Hepatocyte (in vitro differentiated cells): Measurements from ENCODE around the gene SMC6. TPM values are rescaled to one million over a fixed set of nuclear protein-coding genes. Genes with fewer than 3 reads are reported as not detected.

Experiments
- DNase-seq: peaks from one replicate; pipeline ENCODE4 v3.0.0-alpha.2; 2016; ENCODE audit warnings: low spot score
- H2AFZ ChIP-seq: fragments of 200-600 bp; sonication (generic); 2 replicates; pipeline ENCODE4 v1.6.0; 2016; ENCODE audit warnings: antibody characterized with exemption, mild to moderate bottlenecking
- H3K27ac ChIP-seq: fragments of 200-600 bp; sonication (generic); 2 replicates; pipeline ENCODE4 v1.5.1; 2016; ENCODE audit warnings: mild to moderate bottlenecking
- H3K27me3 ChIP-seq: fragments of 200-600 bp; sonication (generic); 2 replicates; pipeline ENCODE4 v1.6.1; 2016
- H3K36me3 ChIP-seq: fragments of 200-600 bp; sonication (generic); replicated peaks from 2 replicates; pipeline ENCODE4 v1.5.1; 2016; ENCODE audit warnings: low read depth; ENCODE audit not compliant: insufficient read depth
- H3K4me1 ChIP-seq: fragments of 200-600 bp; sonication (generic); 2 replicates; pipeline ENCODE4 v1.5.1; 2016; ENCODE audit warnings: mild to moderate bottlenecking, moderate library complexity; ENCODE audit not compliant: insufficient read depth
- H3K4me2 ChIP-seq: fragments of 200-600 bp; sonication (generic); 2 replicates; pipeline ENCODE4 v1.6.0; 2016
- H3K4me3 ChIP-seq: fragments of 200-600 bp; sonication (generic); 2 replicates; pipeline ENCODE4 v1.5.1; 2016; ENCODE audit warnings: mild to moderate bottlenecking
- H3K79me2 ChIP-seq: fragments of 200-600 bp; sonication (generic); 2 replicates; pipeline ENCODE4 v1.6.0; 2017; ENCODE audit warnings: mild to moderate bottlenecking
- H3K9me2 ChIP-seq: fragments of 200-600 bp; sonication (generic); replicated peaks from 2 replicates; pipeline ENCODE4 v1.6.0; 2017; ENCODE audit warnings: mild to moderate bottlenecking; ENCODE audit not compliant: insufficient read depth
- H3K9me3 ChIP-seq: fragments of 200-600 bp; sonication (generic); 2 replicates; pipeline ENCODE4 v1.5.1; 2016; ENCODE audit warnings: low read depth, mild to moderate bottlenecking
- H4K20me1 ChIP-seq: fragments of 200-600 bp; sonication (generic); 2 replicates; pipeline ENCODE4 v1.6.0; 2016; ENCODE audit warnings: mild to moderate bottlenecking; ENCODE audit not compliant: insufficient read depth, poor library complexity, severe bottlenecking
- CTCF ChIP-seq: fragments of 200-600 bp; sonication (generic); IDR thresholded peaks from 2 replicates; pipeline ENCODE4 v1.5.1; 2016; ENCODE audit warnings: antibody characterized with exemption, mild to moderate bottlenecking; ENCODE audit not compliant: poor library complexity
- EZH2 ChIP-seq: fragments of 200-600 bp; sonication (generic); IDR thresholded peaks from 2 replicates; pipeline ENCODE4 v1.6.1; 2016; ENCODE audit warnings: antibody characterized with exemption, mild to moderate bottlenecking, borderline replicate concordance
- EZH2phosphoT487 ChIP-seq: fragments of 200-600 bp; sonication (generic); IDR thresholded peaks from one replicate; pipeline ENCODE4 v1.6.1; 2018; ENCODE audit warnings: antibody characterized with exemption, mild to moderate bottlenecking, low read depth, moderate library complexity; ENCODE audit not compliant: unreplicated experiment, severe bottlenecking
- WGBS: methylation state at CpG from one replicate; pipeline ENCODE4 v1.1.6; 2016; ENCODE audit warnings: low lambda C conversion rate; ENCODE audit errors: missing lambda C conversion rate; 5-methylcytosine and 5-hydroxymethylcytosine counted together
- polyA plus RNA-seq: library from polyadenylated mRNA; unstranded; fragments of >200 nt; fragmentation: Nextera tagmentation; extraction: Ambion mirVana; gene quantifications from 2 replicates; pipeline ENCODE4 v1.2.1, GENCODE V29; 2016
- total RNA-seq: library from RNA; depleted of rRNA; stranded (reverse); fragments of >200 nt; gene quantifications from 2 replicates; pipeline ENCODE4 v1.2.3, GENCODE V29; 2014

SMC6 gene
- total and polyA plus RNA-seq, 2 experiments from 2014 or later: 8.9 to 13.4 TPM

GRCh38 chr2:17615728-17616351, 137.8 kb downstream of the SMC6 start:
- WGBS: 94% methylated on average over 1 of the region's 1 CpG
- H4K20me1 ChIP-seq: no peaks in the 10 kb centered on the region
- H3K9me2 ChIP-seq: no peaks in the 10 kb centered on the region
- no peaks in the 10 kb centered on the region for H3K79me2 ChIP-seq
- no peaks in the 10 kb centered on the region for H3K36me3 ChIP-seq
- TF ChIP-seq EZH2phosphoT487: no peak
- no peak for TF ChIP-seq EZH2
- no peak for TF ChIP-seq CTCF
- H3K4me1 ChIP-seq: no peaks in the 10 kb centered on the region
- no peak overlapping the region for H3K4me3 ChIP-seq
- DNase-seq: no peak
- H2AFZ ChIP-seq: no peak overlapping the region
- no peak overlapping the region for H3K27ac ChIP-seq
- no peak overlapping the region for H3K4me2 ChIP-seq
- H3K9me3 ChIP-seq: no peaks in the 10 kb centered on the region
- H3K27me3 ChIP-seq: no peaks in the 10 kb centered on the region

DNA sequence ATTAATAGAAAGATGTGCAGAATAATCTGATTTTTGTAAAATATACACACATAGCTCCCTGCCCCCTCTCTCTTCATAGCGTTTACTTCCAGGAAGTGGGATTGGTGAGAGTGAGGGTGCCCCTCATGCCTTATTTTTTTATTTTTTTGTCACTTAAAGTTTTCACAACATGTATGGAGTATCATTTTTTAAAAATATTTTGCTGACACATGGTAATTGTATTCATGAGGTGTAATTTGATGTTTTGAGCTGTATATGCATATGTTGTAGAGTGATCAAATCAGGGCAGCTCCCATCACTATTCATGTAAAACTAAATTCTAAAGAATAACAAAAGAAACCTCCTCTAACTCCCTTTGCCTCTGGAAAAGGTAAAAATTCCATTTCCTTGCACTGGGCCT, 138.5 kb downstream of the SMC6 start:
- no peak for DNase-seq
- TF ChIP-seq EZH2phosphoT487 (no peak), CTCF (no peak), EZH2 (no peak)
- H3K36me3 ChIP-seq: no peaks in the 10 kb centered on the region
- no peaks in the 10 kb centered on the region for H3K27me3 ChIP-seq
- no peaks in the 10 kb centered on the region for H3K4me1 ChIP-seq
- H3K27ac ChIP-seq: no peak overlapping the region
- H3K4me3 ChIP-seq: no peak overlapping the region
- H3K9me3 ChIP-seq: no peaks in the 10 kb centered on the region
- H4K20me1 ChIP-seq: no peaks in the 10 kb centered on the region
- H3K79me2 ChIP-seq: no peaks in the 10 kb centered on the region
- H3K9me2 ChIP-seq: no peaks in the 10 kb centered on the region
- WGBS: 77% methylated on average over 1 of the region's 1 CpG
- H3K4me2 ChIP-seq: no peak overlapping the region
- no peak overlapping the region for H2AFZ ChIP-seq

DNA sequence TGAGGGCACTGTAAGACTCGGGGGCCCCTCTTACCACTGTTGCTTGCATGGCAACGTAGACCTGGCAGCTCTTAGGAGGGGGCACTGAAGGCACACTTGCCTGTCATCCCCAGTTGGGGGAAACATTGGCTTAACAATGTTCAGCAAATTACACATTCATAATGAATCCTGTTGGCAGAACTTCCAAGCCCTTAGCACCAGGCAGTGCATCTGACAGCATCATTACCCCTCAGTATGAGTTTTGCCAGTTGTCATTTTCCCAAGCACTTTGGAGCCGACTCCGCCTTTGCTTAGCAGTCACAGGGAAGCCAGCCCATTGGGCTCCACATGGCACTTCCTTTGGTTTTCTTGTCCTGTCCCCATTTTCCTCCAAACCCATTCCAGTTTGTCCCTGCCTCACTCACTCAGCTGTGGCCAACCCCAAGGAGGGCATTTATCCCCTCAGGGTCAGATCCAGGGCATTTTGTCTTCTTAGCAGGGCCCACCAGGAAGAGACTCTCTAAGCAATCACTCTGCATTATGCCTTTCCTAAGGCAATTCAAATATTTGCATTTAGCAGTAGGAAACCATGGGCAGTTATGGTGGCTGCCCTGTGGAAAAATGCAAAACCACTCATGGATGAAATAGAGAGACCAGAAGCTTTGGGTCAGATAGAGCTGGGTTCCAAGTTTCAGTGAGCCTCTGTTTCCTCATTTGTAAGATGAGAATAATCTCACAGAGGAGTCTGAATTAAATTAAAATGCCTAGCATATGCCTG, 139.3 kb downstream of the SMC6 start:
- Histone ChIP-seq H3K4me3 (no peak overlapping the region), H3K4me2 (no peak overlapping the region), H3K36me3 (no peaks in the 10 kb centered on the region), H3K27ac (no peak overlapping the region), H3K79me2 (no peaks in the 10 kb centered on the region), H3K27me3 (no peaks in the 10 kb centered on the region), H2AFZ (no peak overlapping the region), H3K4me1 (no peaks in the 10 kb centered on the region), H3K9me2 (no peaks in the 10 kb centered on the region), H4K20me1 (no peaks in the 10 kb centered on the region), H3K9me3 (no peaks in the 10 kb centered on the region)
- WGBS: 90% methylated on average over 4 of the region's 4 CpGs
- TF ChIP-seq EZH2 (no peak), EZH2phosphoT487 (no peak), CTCF (no peak)
- DNase-seq: no peak

Other genes starting within 250 kb of the SMC6 start
- gene RAD51AP2, start 235.4 kb downstream of the SMC6 start, total RNA-seq: 0.24 and 0.40 TPM in 2 replicates
- gene RAD51AP2, start 235.4 kb downstream of the SMC6 start, polyA plus RNA-seq: 0.21 and 0.35 TPM in 2 replicates
- gene VSNL1, start 213.1 kb downstream of the SMC6 start, total RNA-seq: 9.4 and 12.1 TPM in 2 replicates
- 9.4 and 16.0 TPM in 2 replicates for gene VSNL1, start 213.1 kb downstream of the SMC6 start, polyA plus RNA-seq
- gene GEN1, start 328 bp upstream of the SMC6 start, total RNA-seq: 8.6 and 15.7 TPM in 2 replicates
- gene GEN1, start 328 bp upstream of the SMC6 start, polyA plus RNA-seq: 2.7 and 3.2 TPM in 2 replicates
- not detected in 2 replicates for gene MSGN1, start 62.6 kb upstream of the SMC6 start, total RNA-seq
- gene MSGN1, start 62.6 kb upstream of the SMC6 start, polyA plus RNA-seq: not detected in 2 replicates
- gene KCNS3, start 124.9 kb upstream of the SMC6 start, total RNA-seq: 4.8 and 5.1 TPM in 2 replicates
- gene KCNS3, start 124.9 kb upstream of the SMC6 start, polyA plus RNA-seq: 2.7 and 4.8 TPM in 2 replicates